NCI-H1436 treated with DMSO at 0.1 percent for 48 hours (cell line): Measurements from ENCODE around the gene CERS3.
A peak's percentile ranks its signal among the peaks of the same experiment; 100 is the strongest.
"Not testable (repeated sequence)": the region's sequence is repeated elsewhere in the genome, so short reads cannot be mapped to it uniquely, and the experiment has no call there.

Experiments used
- DNase-seq: peaks from one replicate; lab custom pipeline; 2025; lab: John Stamatoyannopoulos, UW

Gene CERS3

DNA sequence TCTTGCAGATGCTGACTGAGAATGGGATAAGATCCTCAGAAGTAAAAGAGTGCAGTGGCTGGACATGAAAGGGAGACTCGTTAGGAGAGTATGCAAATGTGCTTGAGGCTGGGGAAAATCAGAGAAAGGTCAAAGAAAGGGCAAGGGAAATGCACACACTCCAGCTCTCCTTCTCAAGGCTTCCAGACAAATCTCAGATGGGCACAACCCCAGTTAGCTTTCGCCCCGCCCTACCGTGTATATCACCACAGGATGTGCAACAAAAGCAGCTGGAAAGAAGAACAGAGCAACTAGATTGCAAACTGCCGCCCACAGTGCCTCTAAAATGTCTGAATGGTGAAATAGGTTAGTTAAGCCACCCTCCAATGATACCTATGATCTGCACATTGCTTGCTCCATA, 63.9 kb downstream of the CERS3 start:
- no peak for DNase-seq

DNA sequence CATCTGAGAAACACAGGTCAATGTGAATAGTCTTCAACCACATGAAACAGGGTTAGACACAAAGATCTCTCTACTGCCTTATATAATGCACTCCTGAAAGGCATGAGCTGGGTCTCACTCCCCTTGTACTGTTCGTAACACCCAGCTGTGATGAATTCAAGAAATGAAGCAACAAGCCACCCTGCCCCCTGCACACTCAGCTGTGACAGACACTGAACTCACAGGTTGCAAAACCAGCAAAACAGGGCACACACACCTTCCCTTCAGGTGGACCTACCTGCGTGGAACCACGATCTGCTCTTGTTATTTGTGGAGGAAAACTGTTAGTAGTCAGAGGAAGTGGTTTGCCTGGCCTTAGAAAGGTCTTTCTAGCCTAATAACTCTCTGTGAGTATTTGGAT, 64.5 kb downstream of the CERS3 start:
- DNase-seq, result no peak

DNA sequence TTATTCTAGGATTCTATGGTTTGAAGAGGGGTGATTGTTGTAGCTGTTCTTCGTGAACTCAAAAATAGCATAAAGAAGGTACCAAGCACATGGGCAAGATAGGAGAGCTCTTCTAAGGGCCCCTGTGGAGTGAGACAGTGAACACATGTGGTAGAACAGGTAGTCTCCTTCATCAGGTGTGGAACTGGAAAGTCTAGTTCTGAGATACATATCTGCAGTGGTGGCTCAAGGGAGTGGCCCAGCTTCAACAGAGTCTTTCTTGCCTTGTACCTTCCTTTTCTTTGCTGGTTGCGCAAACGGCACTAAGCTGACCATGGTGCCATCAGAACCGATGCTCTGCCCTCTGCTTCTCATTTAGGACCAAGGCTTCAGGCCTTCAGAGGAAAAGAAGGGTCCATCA, 65.2 kb downstream of the CERS3 start:
- no peak for DNase-seq

DNA sequence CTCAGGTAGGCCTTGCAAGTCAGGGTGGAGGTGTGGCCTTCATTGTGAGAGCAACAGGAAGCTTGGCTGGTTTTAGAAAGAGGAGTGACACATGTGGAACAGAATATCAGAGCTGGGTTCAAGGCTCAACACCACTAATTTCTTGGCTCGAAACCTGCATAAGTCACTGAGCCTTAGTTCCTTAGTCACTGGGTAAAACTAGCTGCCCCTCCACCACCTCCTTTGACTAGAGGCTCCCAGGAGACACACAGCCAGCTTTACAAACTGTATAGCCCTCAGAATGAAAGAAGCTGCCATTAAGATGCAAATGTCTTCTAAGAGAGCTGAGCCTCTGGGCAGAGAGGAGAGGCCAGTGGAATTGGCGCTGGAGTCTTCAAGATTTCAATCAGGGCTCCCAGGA, 67.7 kb downstream of the CERS3 start:
- no peak for DNase-seq

DNA sequence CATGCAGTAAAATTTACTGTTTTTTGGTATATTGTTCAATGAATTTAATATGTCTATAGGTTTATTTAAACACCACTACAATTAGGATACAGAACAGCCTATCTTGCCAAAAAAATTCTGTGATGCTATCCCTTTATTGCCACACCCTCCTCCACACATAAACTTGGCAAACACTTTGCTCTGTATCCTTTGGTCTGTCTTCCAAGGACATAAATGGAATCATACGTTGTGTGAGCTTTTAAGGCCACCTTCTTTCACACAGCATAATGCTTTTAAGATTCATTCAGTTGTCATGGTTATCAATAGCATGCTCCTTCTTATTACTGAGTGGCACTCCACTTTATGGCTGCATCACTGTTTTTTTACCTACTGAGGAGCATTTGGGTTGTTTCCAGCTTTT, 71.5 kb downstream of the CERS3 start:
- no peak for DNase-seq

DNA sequence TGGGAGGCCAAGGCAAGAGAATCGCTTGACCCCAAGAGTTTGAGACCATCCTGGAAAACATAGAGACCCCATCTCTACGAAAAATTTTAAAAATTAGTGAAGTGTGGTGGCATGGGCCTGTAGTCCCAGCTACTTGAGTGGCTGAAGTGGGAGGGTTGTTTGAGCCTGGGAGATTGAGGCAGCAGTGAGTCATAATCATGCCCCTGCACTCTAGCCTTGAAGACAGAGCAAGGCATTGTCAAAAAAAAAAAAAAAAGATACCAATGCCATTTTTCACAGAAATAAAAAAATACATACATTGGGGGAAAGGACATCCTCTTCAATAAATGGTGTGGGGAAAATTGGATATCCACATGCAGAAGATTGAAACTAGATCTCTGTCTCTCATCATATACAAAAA, 74.6 kb downstream of the CERS3 start:
- no peak for DNase-seq

DNA sequence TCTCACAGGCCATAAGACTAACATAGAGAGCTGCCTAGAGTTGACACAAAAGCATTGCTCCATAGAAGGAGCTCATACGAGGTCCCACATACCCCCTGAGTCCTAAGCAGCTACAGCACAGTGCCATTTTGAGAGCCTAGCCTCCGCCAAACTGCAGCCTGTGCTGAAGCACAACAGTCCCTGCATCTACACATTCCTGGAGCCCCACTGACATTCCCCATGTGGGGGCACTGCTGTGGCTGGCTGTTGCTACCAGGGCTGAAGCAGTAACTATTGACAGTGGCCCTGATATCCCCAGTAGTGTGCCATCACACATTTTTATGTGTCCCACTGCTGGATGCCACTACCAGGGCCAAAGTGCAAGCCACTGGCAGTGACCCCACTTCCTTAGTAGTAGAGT, 80.3 kb downstream of the CERS3 start:
- DNase-seq, result no peak

DNA sequence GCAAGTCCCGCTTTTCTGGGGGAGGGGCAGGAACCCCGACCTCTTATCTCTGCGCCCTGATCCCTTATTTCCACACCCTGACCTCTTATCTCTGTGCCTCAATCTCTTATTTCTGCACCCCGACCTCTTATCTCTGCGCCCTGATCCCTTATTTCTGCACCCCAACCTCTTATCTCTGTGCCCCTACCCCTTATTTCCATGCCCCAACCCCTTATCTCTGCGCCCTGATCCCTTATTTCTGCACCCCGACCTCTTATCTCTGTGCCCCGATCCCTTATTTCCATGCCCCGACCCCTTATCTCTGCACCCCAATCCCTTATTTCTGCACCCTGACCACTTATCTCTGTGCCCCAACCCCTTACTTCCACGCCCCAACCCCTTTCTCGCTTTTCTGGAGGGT, 87.7 kb downstream of the CERS3 start:
- DNase-seq, result not testable (repeated sequence)

DNA sequence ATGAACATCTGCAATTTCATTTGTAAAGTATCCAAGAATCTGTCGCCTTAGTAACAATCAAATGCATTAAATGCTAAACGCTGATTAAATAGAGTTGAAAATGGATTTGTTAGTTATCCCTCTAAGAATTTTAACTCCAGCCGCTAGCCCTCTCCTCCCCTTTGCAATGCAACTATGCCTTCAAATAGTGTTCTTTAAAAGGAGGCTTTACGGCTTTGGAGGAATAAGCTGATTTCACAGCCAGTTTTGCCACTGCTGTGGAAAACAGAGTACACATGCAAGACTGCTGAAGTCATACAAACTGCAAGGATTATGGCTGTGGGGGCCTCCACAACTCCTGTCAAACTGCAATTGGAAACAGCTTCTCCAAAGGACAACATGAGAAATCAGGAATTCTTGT, 89.2 kb downstream of the CERS3 start:
- DNase-seq, result no peak

DNA sequence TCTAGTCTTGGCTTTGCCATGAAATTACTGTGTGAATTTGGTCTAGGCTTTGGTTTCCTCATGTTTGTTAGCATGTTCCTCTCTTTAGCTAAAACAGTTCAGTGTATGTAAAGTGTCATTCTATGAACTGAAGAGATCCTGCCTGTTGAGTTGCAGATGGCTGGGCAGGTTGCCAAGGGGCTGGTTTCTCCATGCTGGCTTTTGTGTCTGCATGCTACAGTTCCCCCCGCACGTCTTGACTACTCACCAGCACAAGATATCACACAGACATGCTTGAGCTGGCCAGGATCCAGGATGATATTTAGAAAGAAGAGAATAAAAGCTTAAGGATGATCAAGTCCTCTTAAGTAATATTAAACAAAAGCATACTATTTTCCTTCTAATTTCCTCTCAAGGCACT, 90.2 kb downstream of the CERS3 start:
- DNase-seq, result peak; percentile 54

DNA sequence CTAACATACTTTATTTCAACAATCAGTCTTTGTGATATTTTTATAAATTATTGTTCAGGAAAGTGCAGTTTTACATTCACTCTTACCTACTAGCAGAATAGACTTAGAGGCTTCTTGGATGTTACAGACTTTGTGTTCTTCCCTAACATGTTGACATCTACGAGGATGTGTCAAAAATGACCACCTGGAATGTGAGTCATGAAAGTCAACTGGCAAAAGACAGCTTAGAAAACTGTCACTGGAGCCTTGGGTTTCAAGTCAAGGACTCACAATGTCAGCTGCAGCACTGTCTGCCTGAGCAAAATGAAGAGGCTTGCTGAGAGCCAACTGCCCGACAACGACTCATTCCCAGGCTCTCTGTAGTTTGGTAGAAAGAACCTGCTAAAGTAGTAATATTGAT, 91.5 kb downstream of the CERS3 start:
- DNase-seq, result no peak

DNA sequence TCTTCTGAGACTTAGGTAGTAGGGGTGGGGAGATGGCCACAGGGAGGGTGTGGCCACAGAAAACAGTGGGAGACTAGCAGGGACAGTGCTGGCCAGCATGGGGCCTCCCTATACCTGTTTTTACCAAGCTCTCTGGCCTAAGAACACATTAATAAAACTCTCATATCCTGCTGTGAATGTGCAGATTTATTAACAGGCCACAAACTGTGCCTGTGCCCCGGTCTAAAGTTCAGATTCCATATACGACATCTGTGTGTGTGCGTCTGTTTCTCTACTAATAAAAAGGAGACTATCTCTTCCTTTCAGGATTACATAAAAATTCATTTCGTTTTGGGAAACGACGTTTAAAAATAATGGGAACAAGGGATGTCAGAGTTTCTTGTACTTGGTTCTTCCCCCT, 94.2 kb downstream of the CERS3 start:
- DNase-seq, result no peak

DNA sequence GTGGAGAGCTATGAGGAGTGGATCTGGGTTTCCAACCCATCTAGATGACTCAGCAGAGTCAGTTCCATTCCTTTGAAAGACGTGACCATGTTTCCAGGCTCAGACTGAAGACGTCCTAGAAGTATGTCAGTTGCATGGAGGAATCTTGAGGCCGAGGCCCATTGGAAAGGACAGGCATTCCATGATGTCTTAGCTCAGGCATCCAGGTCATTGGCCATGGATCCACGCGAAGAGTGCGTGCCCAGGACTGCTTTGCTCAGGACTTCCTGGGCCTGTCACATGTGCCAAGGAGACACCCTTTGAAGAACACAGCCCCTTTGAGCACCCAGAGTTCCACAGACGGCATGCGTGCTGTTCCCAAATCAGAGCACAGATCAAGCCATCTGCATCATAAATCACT, 94.7 kb downstream of the CERS3 start:
- DNase-seq, result no peak

DNA sequence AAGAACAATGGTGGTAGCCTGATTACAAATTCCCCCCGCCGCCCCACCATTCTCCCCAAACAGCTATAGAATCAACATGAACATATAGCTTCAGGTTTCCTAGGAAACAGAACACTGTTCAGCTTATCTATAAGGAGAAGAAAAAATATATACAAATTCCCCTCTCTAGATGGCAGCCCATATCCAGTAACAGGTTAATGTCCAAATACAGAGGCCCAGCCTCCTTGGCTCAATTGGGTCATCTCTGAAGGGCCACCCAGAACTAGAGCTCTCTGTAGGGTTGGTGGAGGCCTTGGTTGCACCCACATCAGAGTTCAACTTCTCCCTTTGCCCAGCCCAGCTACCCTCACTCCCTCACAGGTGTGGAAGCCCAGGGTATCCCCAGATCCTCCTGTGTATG, 95.4 kb downstream of the CERS3 start:
- DNase-seq, result no peak

DNA sequence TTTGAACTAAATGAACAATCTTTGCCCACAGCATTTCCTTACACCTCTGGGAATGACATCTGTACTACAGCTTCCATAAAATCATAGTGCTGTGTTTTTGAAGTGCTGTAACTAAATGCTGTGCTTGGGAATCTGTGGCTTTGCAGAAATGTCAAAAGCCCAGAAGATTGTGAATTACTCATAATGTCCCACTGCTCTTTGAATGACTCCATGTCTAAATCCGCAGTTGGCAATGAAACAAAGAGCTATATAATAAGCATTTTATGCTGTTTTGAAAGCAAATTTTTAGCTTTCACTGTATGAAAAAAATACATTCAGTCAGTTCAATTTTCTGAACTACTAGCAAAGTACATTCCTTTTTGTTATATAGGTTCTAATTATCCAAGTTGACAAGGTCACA, 98.3 kb downstream of the CERS3 start:
- no peak for DNase-seq

DNA sequence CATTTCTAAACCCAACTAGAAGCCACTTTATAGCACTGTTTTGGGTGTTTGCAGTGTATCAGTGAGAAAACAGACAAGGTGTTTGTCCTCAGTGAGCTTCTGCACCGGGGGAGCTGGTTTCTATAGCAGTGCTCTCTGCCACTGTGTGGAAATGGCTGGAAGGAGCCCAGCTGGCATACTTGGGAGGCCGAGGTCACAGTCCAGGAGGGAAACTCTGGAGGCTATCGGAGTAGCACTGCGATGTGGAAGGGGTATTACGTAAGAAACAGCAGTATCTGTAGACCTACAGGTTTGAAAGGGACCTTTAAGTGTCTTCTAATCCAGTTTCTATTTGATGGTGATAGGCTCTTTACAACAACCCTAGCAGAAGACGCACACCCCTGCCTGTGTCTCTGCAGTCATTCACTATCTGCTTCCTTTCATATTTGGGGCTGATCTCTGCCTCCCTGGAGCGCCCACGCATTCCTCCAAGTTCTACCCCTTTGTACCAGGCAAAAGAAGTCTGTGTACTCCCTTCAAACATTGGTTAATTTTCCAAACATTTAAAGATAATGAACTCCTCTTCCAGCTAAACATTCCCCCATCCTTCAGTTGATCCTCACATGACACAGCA, 99.5 kb downstream of the CERS3 start:
- no peak for DNase-seq

DNA sequence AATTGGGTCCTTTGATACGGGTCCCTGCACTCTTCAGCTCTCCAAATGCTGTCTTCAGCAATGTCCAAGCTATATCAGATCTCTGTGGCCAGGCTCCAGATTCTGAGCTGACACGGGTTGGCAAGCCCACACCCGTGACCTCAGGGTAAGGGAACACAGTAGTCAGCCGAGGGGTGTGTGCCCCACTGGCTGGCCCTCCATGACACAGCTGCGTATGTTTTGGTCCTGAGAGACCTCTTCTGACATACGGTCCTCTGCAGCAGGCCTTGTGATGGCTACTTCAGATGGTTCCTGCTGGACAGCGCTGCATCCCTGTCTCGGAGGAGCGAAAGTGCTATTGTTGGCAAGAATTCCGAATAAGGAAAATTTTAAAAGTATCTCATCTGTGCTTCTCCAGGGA, 101.8 kb downstream of the CERS3 start:
- no peak for DNase-seq

DNA sequence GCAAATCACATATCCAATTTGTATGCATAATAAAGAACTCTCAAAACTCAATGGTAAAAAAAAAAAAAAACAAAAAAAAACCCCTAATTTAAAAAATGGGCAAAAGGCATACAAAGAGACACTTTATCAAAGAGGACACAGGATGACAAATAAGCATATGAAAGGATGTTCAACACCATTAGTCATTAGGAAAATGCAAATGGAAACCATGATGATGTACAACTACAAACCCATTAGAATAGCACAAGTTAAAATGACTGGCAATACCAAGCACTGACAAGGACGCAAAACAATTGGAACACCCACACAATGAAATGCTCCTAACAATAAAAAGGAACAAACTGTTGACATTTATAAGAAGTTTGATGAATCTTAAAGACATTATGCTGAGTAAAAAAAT, 123.6 kb downstream of the CERS3 start:
- no peak for DNase-seq

DNA sequence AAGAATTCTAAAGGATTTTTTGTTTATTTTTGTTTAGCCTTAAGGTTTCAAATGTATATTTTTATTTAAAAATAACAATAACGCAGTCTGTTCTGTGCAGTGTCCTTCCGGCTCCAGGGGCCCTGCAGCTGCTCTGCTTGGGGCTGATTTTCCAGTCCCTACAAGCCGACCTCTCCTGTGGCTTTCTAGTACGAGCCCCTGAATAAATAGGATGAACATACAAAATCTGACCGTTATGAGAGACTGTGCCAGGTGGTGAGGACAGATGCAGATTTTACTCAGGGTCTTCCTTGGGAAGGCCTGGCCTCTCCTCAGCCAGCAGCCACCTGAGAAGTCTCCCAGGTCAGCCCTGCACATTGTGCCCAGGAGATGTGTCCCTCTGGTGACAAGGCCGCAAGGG, 127.8 kb downstream of the CERS3 start:
- no peak for DNase-seq

DNA sequence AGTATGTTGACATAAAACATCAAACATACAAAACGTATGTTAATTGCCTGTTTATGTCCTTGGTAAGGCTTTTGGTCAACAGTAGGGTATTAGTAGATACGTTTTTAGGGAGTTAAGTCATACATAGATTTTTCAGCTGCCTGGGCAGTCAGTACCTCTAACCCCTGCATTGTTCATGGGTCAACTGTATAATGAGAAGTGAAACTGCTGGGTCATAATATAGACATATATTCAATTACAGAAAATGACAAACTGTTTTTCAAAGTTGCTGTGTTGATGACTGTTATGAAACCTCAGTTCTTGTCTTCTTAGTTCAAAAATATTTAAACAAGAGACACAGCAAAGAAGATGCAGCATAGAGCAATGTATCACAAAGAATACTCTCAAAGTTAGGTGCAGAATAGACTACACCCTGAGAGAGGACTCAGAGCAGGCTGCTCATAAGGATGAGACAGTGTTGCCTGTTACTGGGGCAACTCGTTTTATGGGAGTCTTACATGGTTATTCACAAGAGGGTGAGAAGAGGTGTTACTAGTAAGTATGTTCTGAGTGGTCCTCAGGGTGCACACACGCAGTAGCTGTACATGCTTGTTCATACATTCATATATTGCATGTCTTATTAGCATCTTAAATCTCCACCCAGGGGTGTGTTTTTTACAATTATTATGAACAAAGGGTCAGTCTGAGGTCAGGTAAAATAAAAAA, 133.9 kb downstream of the CERS3 start:
- no peak for DNase-seq

DNA sequence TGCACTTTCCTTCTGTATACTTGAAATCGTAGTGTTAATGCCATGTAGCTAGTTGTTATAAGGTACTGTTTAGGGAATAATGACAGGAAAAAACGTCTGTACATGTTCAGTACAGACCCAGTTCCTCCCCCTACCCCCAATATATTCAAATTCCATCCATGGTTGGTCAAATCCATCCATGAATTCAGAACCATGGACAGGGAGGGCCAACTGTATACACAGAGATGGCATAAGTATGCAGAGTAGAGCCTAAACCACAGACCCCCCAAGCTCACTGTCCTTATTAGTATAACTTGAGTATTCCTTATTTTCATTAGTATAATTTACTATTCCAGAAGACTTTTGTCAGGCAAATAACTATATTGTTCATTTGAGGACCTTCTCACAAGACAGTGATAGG, 135.7 kb downstream of the CERS3 start:
- no peak for DNase-seq

DNA sequence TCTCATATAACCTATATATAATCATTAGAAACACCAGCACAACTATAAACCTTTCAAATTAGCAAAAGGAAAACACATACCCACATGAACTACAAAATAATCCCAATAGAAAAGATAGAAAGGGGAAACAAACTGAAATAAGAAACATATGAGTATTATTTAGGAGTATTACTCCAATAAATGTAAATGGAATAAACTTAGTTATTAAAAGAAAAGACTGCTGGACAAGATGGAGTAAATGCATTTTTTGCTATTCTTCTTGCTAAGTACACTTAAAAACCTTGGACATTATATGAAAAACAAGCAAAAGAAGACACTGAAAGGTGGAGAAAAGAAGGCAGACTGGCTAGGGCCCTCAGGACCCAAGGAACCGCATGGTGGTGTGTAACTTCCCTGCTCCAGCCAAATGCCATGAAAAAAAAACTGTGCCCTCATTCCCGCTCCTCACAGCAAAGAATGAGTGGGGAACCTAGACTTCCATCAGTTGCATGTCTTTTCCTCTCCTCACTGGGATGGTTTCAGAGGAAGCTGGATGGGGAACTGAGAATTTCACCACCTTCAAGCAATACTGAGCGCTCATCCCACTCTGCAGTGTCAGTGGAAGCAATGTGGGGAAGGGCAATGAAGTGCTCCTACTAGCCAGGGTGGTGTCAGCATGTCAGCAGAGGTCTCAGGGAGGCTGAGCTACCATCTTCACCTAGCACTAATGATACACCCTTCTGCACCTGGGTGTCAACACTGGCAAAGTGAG, 143.3 kb downstream of the CERS3 start:
- DNase-seq, result no peak

DNA sequence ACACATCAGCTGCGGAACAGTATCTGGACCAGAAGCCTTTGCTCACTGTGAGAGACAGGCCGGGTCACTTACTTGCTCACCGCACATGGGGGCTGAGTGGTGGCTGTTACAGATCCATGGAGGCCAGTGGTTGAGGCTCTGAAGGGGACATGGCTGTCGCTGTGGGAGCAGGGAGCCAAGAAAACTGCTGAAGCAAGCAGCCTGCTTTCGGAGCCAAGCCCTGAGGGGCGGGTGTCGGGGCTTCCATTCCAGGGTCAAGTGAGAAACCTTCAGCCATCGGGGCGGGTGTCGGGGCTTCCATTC, 144.7 kb downstream of the CERS3 start:
- DNase-seq, result no peak
